ENCODE measurements around the gene NUP133.

The NUP133 gene

DNA sequence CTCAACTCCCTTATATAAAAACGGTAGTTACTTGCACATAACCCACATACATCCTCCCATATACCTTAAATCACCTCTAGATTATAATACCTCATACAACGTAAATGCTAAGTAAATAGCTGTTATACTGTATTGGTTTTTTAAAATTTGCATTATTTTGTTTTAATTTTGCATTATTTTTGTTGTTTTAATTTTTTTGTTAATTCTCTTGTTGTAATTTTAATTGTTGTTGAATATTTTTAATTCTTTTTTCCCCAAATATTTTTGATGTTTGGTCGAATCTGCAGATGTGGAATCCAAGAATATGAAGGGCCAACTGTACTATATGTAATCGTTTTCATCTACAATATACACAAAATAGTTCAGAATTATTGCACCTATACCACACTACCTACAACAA lies 50.7 kb downstream of the NUP133 start:
- Histone ChIP-seq H3K27me3 (ENCODE audit: control insufficient read depth in 1 of 2, insufficient read depth in 1 of 2, low read length in 2 of 2) (no peaks in the 10 kb centered on the region), H3K9me3 (ENCODE audit: control insufficient read depth, low read length) (no peaks in the 10 kb centered on the region), H3K4ac (ENCODE audit: low read depth in 1 of 2, low read length in 2 of 2) (no peak overlapping the region), H3K14ac (ENCODE audit: low read length in 2 of 2) (no peak overlapping the region), H3K4me1 (ENCODE audit: control insufficient read depth, insufficient read depth, low read depth, low read length) (no peaks in the 10 kb centered on the region), H3K9ac (ENCODE audit: low read length) (no peak overlapping the region), H3K23ac (ENCODE audit: low read length in 2 of 2) (no peak overlapping the region), H2AK5ac (ENCODE audit: low read length, severe bottlenecking) (no peak overlapping the region), H2BK12ac (ENCODE audit: low read length in 2 of 2) (no peak overlapping the region), H2BK15ac (ENCODE audit: low read depth, poor library complexity, severe bottlenecking) (no peak overlapping the region), H2BK120ac (ENCODE audit: low read depth, low read length) (no peak overlapping the region), H4K8ac (ENCODE audit: low read length) (no peak overlapping the region), H2AFZ (ENCODE audit: low read depth, low read length) (no peak overlapping the region), H3K79me1 (replicated peaks; ENCODE audit: low read length, poor library complexity, severe bottlenecking) (peaks cover 2% of the 10 kb centered on the region), H3K4me3 (ENCODE audit: insufficient read depth in 1 of 2, low read depth in 1 of 2, low read length in 2 of 2) (no peak overlapping the region), H3K36me3 (ENCODE audit: control insufficient read depth in 1 of 2, insufficient read depth in 2 of 2, low read depth in 1 of 2, low read length in 2 of 2) (peaks cover 16 to 83% of the 10 kb centered on the region in 2 experiments), H3K18ac (ENCODE audit: low read depth in 1 of 2, low read length in 2 of 2) (no peak overlapping the region), H3K27ac (ENCODE audit: low read length, poor library complexity, severe bottlenecking) (no peak overlapping the region), H2BK5ac (ENCODE audit: low read depth, low read length, poor library complexity, severe bottlenecking) (no peak overlapping the region), H4K91ac (ENCODE audit: low read length) (no peak overlapping the region), H3K4me2 (ENCODE audit: low read length, poor library complexity, severe bottlenecking) (no peak overlapping the region)
- 100% methylated on average over 1 of the region's 4 CpGs for WGBS
- DNase-seq, result no peak

DNA sequence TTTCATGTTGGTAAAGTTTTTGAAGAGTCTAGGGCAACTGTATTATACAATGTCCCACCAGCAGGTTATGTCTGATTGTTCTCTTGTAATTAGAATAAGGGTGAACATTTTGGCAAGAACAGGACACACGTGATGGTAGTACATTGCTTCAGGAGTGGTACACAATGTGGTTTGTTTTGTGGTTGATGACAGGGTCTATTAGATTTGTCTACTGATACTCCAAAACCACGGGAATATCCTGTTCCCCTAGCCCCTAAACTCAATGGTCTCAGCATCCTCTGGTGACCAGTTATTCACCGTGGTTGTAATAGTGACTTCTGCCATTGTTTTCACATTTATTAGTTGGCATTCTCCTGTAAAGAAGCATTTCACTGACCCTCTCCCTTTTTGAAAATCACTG lies 52.1 kb downstream of the NUP133 start:
- WGBS, result 74% methylated on average over 3 of the region's 3 CpGs
- Histone ChIP-seq H2AFZ (ENCODE audit: low read depth, low read length) (no peak overlapping the region), H3K9me3 (ENCODE audit: control insufficient read depth, low read length) (no peaks in the 10 kb centered on the region)

DNA sequence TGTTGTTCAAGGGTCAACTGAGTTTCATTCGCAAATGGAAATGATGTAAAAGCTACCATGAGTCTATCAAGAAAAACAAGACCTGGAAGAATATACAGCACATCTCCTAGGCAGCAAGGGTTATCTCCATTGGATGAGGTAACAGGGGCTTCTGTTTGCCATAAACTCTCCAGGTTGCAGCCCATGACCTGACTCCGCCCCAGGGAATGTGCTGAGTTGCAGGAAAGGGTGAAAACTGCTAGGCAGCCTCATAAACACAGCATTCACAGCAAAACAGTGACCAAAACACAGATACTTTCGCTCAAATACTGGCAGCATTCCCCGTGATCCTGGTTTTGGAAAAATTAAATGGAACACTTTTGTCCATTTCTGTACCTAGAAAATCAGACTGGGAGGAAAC lies 54.1 kb downstream of the NUP133 start:
- no peak overlapping the region for H3K14ac ChIP-seq (ENCODE audit: low read length in 2 of 2)
- no peak overlapping the region for H3K27ac ChIP-seq (ENCODE audit: low read length, poor library complexity, severe bottlenecking)
- H3K18ac ChIP-seq (ENCODE audit: low read depth in 1 of 2, low read length in 2 of 2), result no peak overlapping the region
- no peak overlapping the region for H3K4me3 ChIP-seq (ENCODE audit: insufficient read depth in 1 of 2, low read depth in 1 of 2, low read length in 2 of 2)
- H3K4ac ChIP-seq (ENCODE audit: low read depth in 1 of 2, low read length in 2 of 2), result no peak overlapping the region
- H4K91ac ChIP-seq (ENCODE audit: low read length), result no peak overlapping the region
- H2BK120ac ChIP-seq (ENCODE audit: low read depth, low read length), result no peak overlapping the region
- H2AK5ac ChIP-seq (ENCODE audit: low read length, severe bottlenecking), result no peak overlapping the region
- no peak overlapping the region for H3K9ac ChIP-seq (ENCODE audit: low read length)
- H2BK12ac ChIP-seq (ENCODE audit: low read length in 2 of 2), result no peak overlapping the region
- no peak for DNase-seq
- WGBS, result 92% methylated on average over 4 of the region's 4 CpGs
- H3K27me3 ChIP-seq (ENCODE audit: control insufficient read depth in 1 of 2, insufficient read depth in 1 of 2, low read length in 2 of 2), result no peaks in the 10 kb centered on the region
- no peak overlapping the region for H2BK5ac ChIP-seq (ENCODE audit: low read depth, low read length, poor library complexity, severe bottlenecking)
- H2AFZ ChIP-seq (ENCODE audit: low read depth, low read length), result no peak overlapping the region
- no peak overlapping the region for H3K4me2 ChIP-seq (ENCODE audit: low read length, poor library complexity, severe bottlenecking)
- no peaks in the 10 kb centered on the region for H3K9me3 ChIP-seq (ENCODE audit: control insufficient read depth, low read length)
- H4K8ac ChIP-seq (ENCODE audit: low read length), result no peak overlapping the region
- H3K36me3 ChIP-seq (ENCODE audit: control insufficient read depth in 1 of 2, insufficient read depth in 2 of 2, low read depth in 1 of 2, low read length in 2 of 2), result peaks cover 8 to 72% of the 10 kb centered on the region in 2 experiments
- H3K79me1 ChIP-seq (replicated peaks; ENCODE audit: low read length, poor library complexity, severe bottlenecking), result peaks cover 2% of the 10 kb centered on the region
- no peaks in the 10 kb centered on the region for H3K4me1 ChIP-seq (ENCODE audit: control insufficient read depth, insufficient read depth, low read depth, low read length)
- H2BK15ac ChIP-seq (ENCODE audit: low read depth, poor library complexity, severe bottlenecking), result no peak overlapping the region
- no peak overlapping the region for H3K23ac ChIP-seq (ENCODE audit: low read length in 2 of 2)

More for the DNA sequence above, 52.1 kb downstream of the NUP133 start:
- H2BK120ac ChIP-seq (ENCODE audit: low read depth, low read length), result no peak overlapping the region
- H3K4me3 ChIP-seq (ENCODE audit: insufficient read depth in 1 of 2, low read depth in 1 of 2, low read length in 2 of 2), result no peak overlapping the region
- no peak overlapping the region for H2AK5ac ChIP-seq (ENCODE audit: low read length, severe bottlenecking)
- H2BK12ac ChIP-seq (ENCODE audit: low read length in 2 of 2), result no peak overlapping the region
- no peak overlapping the region for H3K18ac ChIP-seq (ENCODE audit: low read depth in 1 of 2, low read length in 2 of 2)
- H4K91ac ChIP-seq (ENCODE audit: low read length), result no peak overlapping the region
- H2BK5ac ChIP-seq (ENCODE audit: low read depth, low read length, poor library complexity, severe bottlenecking), result no peak overlapping the region
- peaks cover 3% of the 10 kb centered on the region for H3K79me1 ChIP-seq (replicated peaks; ENCODE audit: low read length, poor library complexity, severe bottlenecking)
- no peak overlapping the region for H3K14ac ChIP-seq (ENCODE audit: low read length in 2 of 2)
- H3K36me3 ChIP-seq (ENCODE audit: control insufficient read depth in 1 of 2, insufficient read depth in 2 of 2, low read depth in 1 of 2, low read length in 2 of 2), result peaks cover 11 to 81% of the 10 kb centered on the region in 2 experiments
- no peaks in the 10 kb centered on the region for H3K4me1 ChIP-seq (ENCODE audit: control insufficient read depth, insufficient read depth, low read depth, low read length)
- no peak overlapping the region for H2BK15ac ChIP-seq (ENCODE audit: low read depth, poor library complexity, severe bottlenecking)
- no peak overlapping the region for H3K4me2 ChIP-seq (ENCODE audit: low read length, poor library complexity, severe bottlenecking)
- H3K9ac ChIP-seq (ENCODE audit: low read length), result no peak overlapping the region
- no peak overlapping the region for H3K23ac ChIP-seq (ENCODE audit: low read length in 2 of 2)
- no peak for DNase-seq
- H3K4ac ChIP-seq (ENCODE audit: low read depth in 1 of 2, low read length in 2 of 2), result no peak overlapping the region
- H3K27me3 ChIP-seq (ENCODE audit: control insufficient read depth in 1 of 2, insufficient read depth in 1 of 2, low read length in 2 of 2), result no peaks in the 10 kb centered on the region
- no peak overlapping the region for H3K27ac ChIP-seq (ENCODE audit: low read length, poor library complexity, severe bottlenecking)
- no peak overlapping the region for H4K8ac ChIP-seq (ENCODE audit: low read length)

DNA sequence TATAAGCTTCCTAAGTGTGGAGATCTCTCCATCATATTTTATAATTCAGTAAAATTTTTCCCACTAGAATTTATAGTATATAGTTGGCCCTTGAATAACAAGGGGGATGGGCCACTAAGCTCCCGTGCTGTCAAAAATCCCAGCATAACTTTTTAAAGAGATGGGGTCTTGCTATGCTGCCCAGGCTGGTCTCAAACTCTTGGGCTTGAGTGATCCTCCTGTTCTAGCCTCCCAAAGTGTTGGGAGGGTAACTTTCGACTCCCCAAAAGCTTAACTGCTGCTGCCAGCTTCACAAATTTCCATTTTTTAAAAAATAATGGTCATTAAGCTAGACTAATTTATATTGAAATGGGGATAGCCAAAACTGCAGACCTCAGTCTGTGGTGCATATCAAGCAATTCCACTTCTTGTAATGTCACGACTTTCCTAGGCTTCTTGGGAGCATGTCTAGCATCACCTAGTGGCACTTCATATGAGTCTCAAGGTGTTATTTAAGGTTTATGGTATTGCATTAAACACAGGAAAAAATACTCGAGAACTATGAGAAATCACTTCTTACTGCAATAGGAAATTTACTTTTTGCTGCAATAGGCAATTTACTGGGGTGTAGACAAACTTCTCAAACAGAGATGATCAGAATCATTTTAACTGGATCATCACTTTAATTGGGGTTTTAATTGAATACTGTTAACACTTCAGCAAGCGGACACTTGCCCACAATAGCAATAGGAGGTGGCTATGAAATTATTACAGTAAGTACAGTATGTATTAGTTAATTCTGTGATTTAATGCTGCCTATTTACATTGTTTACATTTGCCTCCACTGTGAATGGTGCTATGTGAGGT lies 55.0 kb downstream of the NUP133 start:
- Histone ChIP-seq H3K18ac (ENCODE audit: low read depth in 1 of 2, low read length in 2 of 2) (no peak overlapping the region), H2BK12ac (ENCODE audit: low read length in 2 of 2) (no peak overlapping the region), H3K4me1 (ENCODE audit: control insufficient read depth, insufficient read depth, low read depth, low read length) (no peaks in the 10 kb centered on the region), H3K23ac (ENCODE audit: low read length in 2 of 2) (no peak overlapping the region), H2AK5ac (ENCODE audit: low read length, severe bottlenecking) (no peak overlapping the region), H3K27me3 (ENCODE audit: control insufficient read depth in 1 of 2, insufficient read depth in 1 of 2, low read length in 2 of 2) (no peaks in the 10 kb centered on the region), H2BK5ac (ENCODE audit: low read depth, low read length, poor library complexity, severe bottlenecking) (no peak overlapping the region), H3K4me3 (ENCODE audit: insufficient read depth in 1 of 2, low read depth in 1 of 2, low read length in 2 of 2) (no peak overlapping the region), H3K36me3 (ENCODE audit: control insufficient read depth in 1 of 2, insufficient read depth in 2 of 2, low read depth in 1 of 2, low read length in 2 of 2) (peaks cover 13 to 68% of the 10 kb centered on the region in 2 experiments), H2BK15ac (ENCODE audit: low read depth, poor library complexity, severe bottlenecking) (no peak overlapping the region), H2BK120ac (ENCODE audit: low read depth, low read length) (no peak overlapping the region), H3K79me1 (replicated peaks; ENCODE audit: low read length, poor library complexity, severe bottlenecking) (peaks cover 2% of the 10 kb centered on the region), H4K91ac (ENCODE audit: low read length) (no peak overlapping the region), H3K14ac (ENCODE audit: low read length in 2 of 2) (no peak overlapping the region), H2AFZ (ENCODE audit: low read depth, low read length) (no peak overlapping the region), H3K9ac (ENCODE audit: low read length) (no peak overlapping the region), H3K27ac (ENCODE audit: low read length, poor library complexity, severe bottlenecking) (no peak overlapping the region), H3K4me2 (ENCODE audit: low read length, poor library complexity, severe bottlenecking) (no peak overlapping the region), H3K4ac (ENCODE audit: low read depth in 1 of 2, low read length in 2 of 2) (no peak overlapping the region), H4K8ac (ENCODE audit: low read length) (no peak overlapping the region), H3K9me3 (ENCODE audit: control insufficient read depth, low read length) (no peaks in the 10 kb centered on the region)
- 98% methylated on average over 2 of the region's 5 CpGs for WGBS
- peak; percentile 32 for DNase-seq
